Measurements from ENCODE around the gene MYO6. TPM values are rescaled to one million over a fixed set of nuclear protein-coding genes. Genes with fewer than 3 reads are reported as not detected.

MYO6 gene
- total and polyA plus RNA-seq, 2 of the 8 experiments (the other 6 are each of a cell fraction or from before 2014, with no cell fraction given): 8.3 to 21.9 TPM

- no peak for TF ChIP-seq CHD7 (IDR thresholded peaks at IDR 0.05; ENCODE audit: insufficient replicate concordance, low read length)
- TF ChIP-seq, protein P1, sequence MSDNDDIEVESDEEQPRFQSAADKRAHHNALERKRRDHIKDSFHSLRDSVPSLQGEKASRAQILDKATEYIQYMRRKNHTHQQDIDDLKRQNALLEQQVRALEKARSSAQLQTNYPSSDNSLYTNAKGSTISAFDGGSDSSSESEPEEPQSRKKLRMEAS (IDR thresholded peaks at IDR 0.05): no peak
- TF ChIP-seq SUZ12 (IDR thresholded peaks at IDR 0.05; ENCODE audit: low read length): no peak
Observed at GRCh38 chr6:75812560-75812959, 63.5 kb downstream of the MYO6 start (continued).

Measured in H1 (cell line).